GM19395 (cell line): ENCODE results near the gene IFFO2.

Source experiments
- ATAC-seq: cut with Tn5 transposase; IDR thresholded peaks from one replicate; pipeline ENCODE4 v1.9.1; 2021; ENCODE audit warnings: mild to moderate bottlenecking, moderate library complexity; ENCODE audit not compliant: unreplicated experiment

IFFO2 gene

DNA sequence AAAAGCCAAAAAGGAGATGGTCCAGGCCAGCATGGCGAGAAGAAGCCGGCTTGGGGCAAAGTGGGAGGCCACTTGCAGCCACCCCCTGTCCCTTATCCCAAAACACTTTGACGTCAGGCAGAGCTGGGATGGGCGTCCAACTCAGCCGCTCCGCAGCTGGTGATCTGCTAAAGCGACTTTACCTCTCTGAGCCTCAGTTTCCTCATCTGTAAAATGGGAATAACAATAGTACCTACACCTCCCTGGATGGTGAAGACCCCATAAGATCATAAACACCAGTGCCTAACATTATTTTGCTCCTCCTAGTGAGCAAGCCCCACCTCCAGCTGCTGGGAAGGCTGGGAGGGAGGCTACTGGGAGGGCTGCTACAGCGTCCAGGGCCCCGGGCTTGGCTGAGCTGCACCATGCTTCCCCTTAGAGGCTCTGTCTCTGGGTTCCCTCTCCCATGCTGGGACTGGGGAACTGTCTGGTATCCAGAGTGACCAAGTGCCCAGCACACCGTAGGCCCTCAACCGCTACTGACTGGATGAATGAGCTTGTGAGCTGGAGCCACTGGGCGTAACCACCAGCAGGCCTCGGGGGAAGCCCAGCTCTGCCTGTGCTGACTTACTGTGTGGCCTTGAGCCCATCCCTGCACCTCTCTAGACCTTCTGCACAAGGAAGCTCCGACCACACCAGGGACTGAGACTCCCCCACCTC is 18.3 kb downstream of the IFFO2 start:
- no peak for ATAC-seq

DNA sequence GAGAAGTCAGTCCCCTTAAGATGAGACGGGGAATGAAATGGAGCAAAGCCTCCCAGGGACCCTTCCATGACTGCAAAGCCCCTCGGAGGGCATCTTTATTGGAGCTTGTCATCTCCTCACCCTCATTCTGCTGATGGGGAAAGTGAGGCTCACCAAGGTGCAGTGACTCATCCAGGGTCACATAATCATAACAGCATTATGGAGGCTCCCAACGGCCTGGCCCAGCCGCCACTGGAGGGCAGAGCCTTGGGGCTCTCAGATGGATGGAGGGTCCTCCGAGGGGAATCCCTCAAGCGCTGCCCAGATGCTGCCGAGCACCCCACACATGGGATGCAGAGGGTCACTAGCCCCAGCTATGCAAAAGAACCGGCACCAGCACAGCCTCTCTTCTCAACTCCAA is 18.9 kb downstream of the IFFO2 start:
- ATAC-seq, result no peak

DNA sequence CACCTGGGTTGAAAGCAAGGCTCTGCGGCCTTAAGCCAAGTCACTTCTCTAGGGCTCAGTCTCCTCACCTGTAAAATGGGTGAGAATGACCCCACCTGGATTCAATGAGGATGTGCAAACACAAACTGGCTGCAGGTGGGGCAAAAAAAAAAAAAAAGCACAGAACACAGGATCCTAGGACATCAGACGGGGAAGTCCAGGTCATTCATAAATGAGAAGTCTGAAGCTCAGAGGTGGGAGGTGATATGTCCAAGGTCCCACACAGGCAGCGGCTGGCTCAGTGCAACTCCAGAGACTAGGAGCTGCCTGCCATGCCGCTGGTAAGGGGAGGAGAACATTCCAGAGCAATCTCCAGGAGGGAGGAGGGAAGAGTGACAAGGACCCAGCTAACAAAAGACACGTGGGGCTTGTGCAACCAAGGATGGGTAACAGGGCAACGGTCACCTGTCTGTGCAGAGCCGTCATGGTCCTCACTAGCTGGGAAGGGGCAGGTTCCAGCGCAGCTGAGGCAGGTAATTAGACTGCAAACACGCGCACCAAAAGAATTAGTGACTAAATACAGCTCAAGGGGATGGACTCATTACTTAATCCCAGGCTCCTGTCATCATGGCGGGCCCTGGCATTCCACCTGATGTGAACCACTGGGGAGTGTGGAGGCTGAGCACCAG is 19.5 kb downstream of the IFFO2 start:
- no peak for ATAC-seq

DNA sequence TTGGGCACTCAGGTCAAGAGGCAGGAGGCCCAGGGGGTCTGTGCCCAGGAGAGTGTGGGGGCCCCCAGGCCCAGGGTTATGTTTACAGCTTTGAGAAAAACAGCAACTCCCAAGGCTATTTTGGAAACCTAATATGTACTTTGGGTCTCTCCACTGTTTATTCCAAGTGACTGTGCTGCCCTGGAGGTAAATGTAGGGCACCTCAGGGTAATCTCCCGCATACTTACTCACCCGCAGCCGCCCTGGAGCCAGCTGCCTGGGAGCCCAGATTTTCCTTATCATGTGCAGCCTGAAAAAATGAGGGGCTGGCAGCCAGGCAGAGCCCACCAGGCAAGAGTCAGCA is 20.0 kb downstream of the IFFO2 start:
- no peak for ATAC-seq

DNA sequence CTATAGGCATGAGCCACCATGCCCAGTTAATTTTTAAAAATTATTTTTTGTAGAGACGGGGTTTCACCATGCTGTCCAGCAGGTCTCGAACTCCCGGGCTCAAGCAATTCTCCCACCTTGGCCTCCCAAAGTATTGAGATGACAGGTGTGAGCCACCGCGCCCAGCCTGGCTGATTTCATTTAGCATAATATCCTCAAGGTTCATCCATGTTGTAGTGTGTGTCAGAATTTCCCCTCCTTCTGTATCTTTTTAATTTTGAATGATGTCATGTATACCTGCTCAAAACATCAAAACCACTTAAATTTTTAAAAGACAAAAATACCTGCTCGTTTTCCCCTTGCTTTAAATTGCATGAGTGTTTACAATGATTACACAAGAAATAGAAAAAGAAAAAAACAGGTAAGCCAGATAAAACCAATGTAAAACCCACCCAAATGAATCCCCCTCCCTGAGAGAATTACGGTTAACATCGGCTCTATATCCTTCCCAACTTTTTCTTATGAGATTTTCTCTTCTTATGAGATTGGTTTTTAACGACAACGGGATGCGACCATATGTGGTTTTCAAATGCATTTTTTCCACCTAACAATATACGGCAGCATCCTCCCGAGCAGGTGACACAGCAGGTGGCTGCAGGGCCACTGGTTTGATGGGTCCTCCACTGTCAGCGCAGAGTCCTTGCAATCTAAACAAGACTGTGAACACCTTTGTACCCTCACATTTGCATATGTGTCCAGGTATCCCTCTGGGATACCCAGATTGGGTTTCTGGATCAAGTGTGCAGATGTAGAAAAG is 22.1 kb downstream of the IFFO2 start:
- ATAC-seq, result no peak

DNA sequence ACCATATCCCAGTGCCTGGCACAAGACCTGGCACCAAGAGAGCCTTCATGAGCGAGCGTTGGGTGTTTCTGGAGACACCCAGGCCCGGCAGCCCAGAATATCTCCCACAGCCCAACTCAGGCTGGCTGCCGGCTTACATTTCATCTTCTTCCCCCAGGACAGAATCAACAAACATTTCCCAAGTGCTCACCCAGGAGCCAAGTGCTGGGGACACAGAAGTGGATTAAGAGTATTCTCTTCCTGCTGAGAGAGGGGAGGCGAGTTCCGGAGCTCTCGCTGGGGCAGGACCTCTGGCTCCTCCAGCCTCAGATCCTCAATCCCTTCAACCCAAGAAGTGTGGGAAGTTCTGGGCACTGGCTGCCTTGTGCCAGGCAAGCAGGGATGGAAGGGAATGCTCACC is 23.6 kb downstream of the IFFO2 start:
- no peak for ATAC-seq

DNA sequence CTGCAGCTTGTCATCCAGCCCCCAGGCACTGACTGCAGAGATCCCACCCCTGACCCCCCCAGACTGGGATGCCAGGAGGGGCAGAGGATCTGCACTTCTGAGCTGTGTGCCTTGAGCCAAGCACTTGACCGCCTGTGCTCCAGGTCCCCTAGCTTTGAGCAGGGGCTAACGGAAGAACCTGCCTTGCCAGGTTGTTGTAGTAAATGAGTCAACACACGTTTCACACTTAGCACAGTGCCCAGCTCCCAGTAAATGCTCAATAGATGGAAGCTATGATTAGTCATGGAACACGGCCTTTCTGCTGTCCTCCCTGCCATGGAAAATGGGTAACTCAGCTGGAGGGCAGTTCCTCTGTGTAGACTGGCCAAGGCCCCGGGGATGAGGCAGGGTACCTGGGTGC is 24.1 kb downstream of the IFFO2 start:
- ATAC-seq, result no peak

DNA sequence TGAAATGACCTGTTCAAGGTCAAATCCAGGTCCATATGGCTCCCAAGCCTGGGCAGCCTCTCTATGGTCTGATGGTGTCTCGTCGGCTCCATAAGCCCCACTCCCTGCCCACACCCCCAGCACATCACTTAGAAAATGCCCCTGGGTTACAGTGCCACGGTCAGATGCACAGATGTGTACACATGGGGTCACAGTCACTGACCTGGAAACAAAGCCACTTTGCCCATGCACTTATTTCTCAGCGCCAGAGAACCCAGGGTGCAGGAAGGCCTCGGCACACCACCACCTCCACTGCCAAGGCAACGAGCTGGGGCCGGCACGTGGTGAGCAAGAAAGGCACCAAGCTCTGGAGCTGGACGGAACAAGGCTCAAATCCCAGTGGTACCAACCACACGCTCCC is 24.7 kb downstream of the IFFO2 start:
- no peak for ATAC-seq

DNA sequence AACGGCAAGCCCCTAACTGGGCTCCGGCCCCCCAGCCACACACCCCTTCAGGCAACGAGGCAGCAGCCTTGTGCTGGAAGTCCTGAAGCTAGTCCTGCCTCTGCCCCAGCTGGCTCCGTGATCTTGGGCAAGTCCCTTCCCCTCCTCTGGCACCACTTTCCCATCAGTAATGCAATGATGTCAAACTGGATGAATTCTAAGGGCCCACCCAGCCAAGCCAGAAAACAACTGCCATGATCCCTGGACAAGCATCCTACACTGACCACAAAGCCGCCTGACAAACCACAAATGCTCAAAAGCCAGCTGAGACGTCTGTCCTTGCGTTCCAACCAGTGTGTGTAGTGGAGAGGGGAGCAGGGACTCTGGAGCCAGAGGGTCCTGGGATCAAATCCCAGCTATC is 26.8 kb downstream of the IFFO2 start:
- ATAC-seq, result no peak

DNA sequence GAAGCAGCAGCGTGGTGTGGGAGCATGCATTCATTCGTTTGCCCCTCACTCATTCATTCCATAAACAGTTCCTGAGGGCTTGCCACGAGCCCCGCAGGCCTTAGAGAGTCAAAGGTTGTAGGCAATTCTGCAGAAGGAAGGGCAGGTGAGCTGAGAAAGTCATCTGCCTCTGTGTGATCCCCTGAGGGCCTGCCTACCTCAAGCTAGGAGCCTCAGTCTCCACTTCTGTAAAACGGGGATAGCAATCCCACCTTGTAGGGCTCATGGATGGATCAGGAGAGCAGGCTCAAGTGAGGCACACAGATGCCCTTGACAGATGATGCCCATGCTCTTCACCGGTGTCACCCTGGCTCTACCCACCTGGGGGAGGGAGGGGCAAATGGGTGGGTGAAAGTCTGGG is 27.5 kb downstream of the IFFO2 start:
- no peak for ATAC-seq

DNA sequence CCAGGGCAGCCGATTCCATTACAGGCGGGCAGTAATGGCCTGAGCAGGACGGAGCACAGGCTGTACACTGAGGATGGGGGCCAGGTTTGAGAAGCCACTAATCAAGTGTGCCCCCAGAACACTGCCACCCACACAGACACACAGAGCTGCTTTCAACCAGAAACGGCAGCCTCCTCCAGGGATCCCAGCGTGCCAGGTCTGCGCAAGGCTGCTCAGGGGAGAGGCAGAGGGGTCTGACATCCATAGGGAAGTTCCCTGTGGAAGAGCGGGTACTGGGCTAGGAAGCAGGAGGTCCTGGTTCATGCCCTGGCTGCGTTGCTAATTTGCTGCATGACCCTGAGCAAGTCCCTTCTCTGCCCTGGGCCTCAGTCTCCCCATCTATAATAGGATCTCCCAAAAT is 28.1 kb downstream of the IFFO2 start:
- ATAC-seq, result no peak

DNA sequence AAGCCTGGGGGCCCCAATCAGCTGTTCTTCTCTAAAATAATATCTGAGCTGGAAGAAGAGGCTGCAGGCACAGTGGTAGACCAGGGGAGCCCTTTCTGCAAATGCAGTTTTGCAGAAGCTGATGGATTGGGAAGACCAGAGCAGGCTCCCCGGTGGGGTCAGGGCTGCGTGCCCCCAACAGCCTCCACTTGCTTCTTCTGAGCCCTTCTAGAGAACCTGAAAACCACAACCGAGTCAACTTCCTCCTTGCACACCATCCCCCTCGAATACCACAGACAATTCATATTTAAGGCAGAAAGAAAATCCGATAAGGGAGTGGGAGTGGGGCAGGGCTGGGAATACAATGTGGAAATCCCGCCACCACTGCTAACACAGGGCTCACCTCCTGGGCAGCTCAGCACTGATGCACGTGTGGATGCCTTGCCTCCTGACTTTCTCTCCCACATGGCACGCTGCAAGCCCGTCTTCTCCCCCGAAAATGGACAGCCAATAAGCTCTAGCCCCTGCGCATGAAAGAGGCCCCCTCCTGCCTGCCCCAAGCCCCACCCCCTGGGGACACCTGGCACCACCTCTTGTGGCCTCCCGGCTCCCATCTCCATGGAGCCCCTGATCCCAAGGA is 28.7 kb downstream of the IFFO2 start:
- ATAC-seq, result peak; percentile 64

DNA sequence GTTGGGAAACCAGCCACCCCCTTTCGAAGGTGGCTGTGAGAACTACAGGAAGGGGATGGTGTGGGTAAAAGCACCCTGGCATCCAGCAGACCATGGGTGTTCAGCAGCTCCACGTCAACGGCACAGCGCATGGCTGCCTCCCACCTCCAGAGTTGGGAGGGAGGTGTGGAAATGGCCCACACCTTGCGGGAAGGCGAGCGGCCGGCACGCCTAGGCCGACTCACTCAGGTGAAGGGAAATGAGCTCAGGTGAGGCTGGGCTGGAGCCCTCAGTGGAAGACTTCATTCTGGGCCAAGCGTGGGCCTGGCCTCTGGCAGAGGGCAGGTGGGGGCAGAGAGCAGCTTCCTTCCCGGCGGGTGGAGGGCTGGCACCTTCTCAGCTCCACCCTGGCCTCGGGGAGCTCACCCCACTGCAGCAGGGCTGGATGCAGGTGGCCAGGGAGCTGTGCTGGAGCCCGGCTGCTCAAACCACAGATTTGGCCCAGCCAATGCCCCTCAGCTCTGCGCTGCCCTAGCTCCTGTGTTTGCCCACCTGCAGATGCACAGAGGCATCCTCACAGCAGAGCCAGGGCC is 29.3 kb downstream of the IFFO2 start:
- ATAC-seq, result peak; percentile 28

DNA sequence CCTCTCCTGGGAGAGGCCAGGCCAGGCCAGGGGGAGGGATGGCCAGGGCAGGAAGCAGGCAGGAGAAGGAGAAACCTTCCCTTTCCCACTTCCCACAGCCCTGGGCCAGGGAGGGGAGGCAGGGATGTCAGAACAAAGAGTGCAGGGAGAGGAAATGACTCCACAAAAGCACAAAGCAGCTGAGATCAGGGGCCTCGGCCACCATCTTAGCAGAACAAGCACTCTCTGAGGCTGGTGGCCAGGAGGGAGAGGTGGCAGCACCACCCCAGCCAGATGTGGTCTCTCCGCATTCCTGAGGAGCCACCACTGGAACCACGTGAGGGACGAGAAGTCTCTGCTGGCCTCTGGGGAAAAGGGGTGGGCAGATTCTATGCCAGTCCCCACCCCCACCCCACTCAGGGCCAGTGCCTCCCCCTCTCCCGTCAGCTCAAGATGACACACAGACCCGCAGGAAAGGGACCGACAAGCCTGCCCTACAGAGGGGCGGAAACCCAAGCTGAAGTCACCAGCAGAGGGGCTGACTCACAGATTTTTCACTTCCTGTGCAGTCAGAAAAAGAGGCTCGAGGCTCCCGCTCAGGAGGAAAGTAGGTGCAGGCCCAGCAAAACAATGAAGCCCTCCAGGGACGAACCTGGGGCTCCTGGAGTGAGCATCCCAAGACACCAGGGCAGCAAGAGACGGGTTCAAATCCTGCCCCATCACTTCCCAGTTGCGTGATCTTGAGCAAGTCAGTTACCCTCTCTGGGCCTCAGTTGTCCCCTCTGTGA is 30.0 kb downstream of the IFFO2 start:
- ATAC-seq, result peak; percentile 69

DNA sequence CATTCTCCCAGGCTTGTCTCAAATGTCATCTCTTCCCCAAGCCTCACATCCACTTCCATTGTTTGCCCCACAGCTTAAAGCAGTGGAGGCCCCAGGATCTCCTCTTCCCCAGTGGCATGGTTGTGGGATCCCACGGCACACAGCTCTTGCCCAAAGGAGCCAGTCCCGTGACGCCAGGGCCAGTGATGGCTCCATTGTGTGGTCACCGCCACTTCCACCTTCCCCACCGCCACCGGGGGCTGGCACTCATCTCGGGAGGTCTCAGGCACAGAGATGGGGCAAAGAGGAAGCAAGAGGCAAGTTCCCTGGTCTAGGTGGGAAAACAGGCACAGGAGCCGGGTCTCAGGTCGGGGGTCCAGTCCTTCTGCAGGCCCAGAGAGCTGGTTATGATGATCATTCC is 31.2 kb downstream of the IFFO2 start:
- no peak for ATAC-seq

DNA sequence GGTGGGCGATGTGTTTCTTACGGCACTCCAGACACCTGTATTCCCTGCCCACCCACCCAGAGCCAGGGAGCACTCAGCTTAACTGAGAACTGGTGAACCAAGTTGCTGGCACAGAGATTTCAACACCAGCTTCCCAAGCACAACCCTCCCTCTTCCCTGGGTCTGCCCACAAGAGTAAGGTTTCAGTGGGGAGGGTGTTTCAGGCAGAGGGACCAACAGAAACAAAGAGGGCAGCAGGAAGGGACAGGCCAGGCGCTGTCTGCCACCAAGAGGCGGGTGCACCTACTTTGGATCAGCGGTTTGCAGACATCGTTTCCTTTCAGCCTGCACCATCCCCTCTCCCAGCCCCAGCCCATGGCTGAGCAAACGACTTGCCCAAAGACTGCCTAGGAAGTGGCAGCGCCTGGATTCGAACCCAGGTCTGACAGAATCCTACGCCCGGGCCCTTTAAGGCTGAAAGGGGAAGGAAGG is 32.2 kb downstream of the IFFO2 start:
- ATAC-seq, result no peak

DNA sequence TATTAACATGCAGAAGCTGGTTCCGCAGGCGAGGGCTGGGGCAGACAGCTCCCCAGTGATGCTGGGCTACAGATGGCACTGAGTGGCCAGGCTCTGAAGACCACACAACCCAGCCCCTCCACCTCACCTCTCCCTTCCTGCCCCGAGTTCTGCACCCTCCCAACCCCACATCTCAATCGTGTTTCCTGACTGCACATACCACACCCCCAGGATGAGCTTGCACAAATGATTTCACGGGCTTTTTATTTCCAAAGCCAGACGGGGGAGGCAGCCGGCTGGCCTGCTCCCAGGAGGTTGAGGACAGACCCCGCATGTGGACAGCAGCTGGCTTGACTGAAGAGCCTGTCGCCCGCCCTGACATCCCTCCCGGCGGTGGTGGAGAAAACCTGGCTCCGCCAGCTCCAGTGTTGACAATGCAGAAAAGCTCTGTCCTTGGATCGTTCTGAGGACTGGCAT is 32.7 kb downstream of the IFFO2 start:
- no peak for ATAC-seq

DNA sequence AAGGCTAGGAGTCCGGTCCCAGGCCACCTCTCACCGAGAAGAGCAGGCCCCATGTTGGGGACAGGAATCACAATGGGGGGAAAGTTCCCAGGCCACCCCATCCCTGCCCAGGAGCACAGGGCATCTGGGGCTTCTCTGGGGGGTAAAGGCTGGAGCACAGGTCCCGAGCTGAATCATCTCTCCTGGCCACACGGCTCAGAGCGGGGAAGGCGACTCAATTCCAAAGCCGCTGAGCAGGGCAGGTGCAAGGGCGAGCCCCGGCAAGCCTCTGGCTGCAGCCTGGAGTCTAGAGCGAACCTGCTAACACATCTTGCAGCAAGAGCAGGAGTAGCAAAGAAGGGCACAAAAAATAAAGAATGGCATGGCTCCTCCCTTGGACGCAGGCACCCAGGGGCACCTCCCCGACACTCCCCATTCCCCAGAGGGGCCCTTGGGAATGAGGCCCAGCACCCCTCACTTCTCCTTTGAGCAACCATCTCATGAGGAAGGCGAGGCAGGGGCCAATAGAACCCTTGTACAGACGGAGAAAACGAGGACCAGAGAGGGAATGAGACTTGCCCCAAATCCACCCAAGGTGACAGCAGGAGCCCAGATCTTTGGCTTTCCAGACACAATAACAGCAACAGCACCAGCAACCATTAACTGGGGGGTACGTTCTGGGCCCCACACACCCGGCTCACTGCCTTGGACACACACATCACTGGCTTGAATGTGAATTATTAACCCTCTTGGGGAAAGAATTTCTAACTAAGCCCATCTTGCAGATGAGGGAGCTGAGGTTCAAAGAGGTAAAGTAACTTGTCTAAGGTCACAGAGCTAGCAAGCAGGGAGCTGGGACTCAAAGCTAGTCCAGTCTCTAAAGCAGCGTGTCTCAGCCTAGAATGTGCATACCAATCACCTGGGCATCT is 33.4 kb downstream of the IFFO2 start:
- ATAC-seq, result no peak

DNA sequence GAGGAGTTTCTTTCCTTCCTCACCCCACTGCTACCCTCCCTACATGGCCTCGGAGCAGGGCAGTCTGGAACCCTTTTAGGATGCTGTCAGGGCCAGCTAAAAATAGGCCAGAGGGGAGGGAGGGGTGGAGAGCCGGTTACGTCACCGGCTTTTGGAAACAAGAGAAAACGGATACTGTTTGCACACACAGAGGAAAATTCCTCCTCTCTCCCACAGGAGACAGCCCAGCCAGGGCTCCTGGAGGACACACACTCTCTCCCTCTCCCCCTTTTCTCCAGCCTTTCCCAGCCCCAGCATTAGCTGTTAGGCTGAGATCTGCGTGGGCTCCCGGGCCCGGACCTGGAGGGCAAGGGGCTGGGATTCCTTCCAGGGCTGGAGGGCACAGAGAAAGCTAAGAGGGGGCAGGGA is 34.2 kb downstream of the IFFO2 start:
- no peak for ATAC-seq
